ENCODE data around the gene RFFL.

The RFFL gene

GRCh38 chr17:35080536-35080935, 17.0 kb upstream of the RFFL start:
- no peak for DNase-seq

DNA sequence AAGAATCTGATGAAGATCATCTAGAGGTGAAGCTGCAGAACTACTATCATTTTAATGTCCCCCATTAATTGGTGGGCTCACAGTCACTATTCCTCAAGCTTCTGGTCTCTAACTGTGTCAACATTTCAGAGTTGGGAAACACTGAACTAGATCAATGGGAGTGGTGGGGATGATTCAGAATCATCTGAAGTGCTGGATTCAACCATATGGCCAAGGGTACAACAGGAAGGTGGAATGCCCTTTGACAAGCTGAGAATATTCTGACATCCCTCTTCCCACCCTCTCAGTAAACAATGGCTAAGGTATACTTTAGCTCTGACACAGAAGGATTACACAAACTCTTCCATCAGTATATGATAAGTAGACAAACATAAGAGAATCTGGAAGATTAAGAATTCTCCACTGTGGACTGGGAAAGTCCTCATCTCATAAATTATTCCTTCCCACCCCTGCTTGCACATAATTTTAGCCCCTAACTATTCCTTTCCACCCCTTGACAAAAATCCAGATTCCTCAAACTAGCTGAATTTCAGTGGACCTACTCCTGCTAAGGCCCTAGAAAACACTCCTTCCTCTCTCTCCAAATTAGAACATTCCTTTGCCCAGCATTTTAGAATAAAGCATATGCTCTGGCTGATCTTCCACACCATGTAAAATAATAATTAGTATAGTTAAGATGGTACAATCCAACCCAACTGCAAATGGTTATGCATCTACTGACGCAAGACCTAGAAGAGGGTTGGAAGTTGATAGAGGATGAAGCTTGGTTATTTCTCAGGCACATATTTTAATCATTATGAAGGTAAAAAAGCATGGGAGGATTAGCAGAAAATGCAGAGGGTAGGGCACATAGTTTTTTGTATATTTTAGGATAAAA, 16.3 kb upstream of the RFFL start:
- DNase-seq = no peak

GRCh38 chr17:35076874-35077273, 13.4 kb upstream of the RFFL start:
- no peak for DNase-seq

DNA sequence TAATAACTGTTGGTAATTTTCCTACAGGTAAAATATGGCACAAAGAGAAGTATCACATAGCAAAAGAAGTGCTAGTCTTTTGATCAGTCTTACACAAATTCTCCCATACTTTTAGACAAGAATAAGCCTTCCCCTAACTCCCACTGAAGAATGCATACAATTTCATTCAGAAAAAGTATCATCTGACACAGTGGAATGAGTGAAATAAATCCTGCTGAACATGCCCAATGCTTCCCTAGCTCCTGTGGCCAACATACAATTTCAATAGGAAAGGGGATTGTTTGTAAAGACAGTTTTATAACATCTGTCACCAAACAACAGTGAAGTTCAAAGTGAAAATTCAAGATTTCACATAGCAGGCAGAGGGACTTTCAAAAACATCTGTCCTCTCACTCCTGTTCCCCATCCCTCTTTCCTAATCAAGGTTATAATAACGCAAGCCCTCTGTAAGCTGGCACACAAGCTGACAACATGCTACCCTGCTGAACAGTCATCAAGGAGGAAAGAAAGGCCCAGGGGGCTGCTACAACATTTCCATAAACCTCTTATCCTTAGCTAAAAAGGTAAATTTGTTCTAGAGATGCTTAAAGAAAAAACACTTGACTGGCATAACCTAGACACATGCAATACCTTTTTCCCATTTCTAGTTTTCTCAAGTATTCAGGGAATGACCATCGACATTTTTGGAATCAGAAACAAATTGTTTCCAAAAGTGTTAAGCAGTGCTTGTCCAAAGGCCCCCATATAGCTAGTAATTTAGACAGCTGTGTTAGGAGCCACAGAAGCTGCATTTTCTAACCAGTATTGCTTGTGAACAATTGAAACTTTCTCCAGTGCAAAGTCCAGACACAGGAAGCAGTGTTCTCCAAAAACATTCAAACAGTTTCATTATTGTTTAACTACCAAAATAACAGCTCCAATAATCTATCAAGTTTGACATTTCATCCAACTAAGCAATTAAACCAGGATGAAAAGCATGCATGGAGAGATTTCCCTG, 11.5 kb upstream of the RFFL start:
- DNase-seq = no peak

GRCh38 chr17:35073991-35074627, 10.6 kb upstream of the RFFL start:
- DNase-seq = no peak

- no peak for DNase-seq
Observed at GRCh38 chr17:35073183-35073790, 9.8 kb upstream of the RFFL start.

- DNase-seq = peak; percentile 53
Observed at GRCh38 chr17:35069311-35069710, 5.8 kb upstream of the RFFL start.

- DNase-seq = no peak
Observed at GRCh38 chr17:35068249-35068648, 4.7 kb upstream of the RFFL start.

- DNase-seq = no peak
Observed at GRCh38 chr17:35065880-35066279, 2.4 kb upstream of the RFFL start.

DNA sequence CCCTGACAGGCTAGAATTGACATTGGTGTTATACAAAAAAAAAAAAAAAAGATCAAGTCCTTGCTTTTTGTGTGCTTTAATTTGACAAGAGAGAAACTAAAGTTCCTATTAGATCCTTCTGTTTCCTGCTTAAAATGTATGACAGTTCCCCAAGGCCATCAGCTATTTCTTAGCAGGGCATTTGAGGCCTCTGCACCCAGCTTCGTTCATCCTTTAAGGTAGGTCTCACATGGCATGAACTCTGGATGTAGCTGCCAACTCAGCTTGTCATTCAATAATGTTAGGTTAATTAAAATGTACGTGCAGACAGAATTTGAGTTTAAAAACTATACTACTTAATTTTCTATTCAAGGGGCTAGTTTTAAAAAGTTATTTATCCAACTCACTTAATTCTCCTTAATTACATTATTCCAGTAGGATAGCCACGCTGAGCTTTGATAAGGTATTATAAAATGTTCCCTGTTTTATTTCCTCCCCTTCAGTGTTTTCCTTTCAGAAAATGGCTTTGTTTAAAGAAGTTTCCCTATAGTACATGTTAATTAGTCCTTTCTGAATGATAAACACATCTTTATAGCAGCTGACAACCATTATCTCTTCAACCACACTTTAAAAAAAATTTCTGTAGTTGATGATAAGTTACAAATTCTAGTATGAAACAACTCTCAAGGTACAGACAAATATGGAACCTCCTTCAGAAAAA, 1.2 kb upstream of the RFFL start:
- no peak for DNase-seq

- no peak for DNase-seq
Observed at GRCh38 chr17:35062308-35062707, 1.2 kb downstream of the RFFL start.

GRCh38 chr17:35057332-35057915, 6.1 kb downstream of the RFFL start:
- DNase-seq = no peak

DNA sequence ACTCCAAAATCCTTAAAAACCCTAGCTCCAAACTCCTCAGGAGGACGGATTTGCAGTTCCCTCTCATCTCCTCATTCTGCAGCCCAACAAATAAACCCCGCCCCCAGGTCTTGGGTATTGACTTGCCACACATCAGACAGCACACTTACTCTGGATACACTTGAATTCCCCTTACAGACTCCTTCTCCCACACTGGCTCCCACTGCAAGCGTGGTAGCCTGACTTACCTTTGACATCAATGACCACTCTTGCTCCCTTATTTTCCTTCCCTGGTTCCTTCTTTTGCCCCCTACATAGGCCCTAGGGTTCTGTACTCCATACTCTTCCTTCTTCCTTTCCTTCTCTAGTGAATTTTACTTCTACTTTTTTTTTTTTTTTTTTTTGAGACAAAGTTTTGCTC, 7.5 kb downstream of the RFFL start:
- no peak for DNase-seq

GRCh38 chr17:35053204-35053603, 10.3 kb downstream of the RFFL start:
- no peak for DNase-seq

DNA sequence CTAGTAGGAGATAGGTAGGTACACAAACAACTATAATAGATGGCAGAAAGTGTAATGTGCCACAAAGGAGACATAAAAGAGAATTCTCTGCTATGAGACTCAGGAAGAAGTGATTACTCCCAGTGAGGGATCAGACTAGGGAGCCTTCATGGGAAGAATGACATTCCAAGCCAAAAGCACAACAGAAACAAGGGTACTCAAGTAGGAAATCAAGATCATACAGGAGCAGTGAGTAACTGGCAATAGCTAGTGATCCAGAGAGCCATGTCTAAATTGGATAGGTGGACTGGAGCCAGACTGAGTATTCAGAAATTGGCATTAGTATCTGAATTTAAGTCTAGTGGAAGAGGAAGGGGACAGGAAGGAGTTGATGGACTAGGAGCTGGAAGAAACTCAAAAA, 10.7 kb downstream of the RFFL start:
- DNase-seq = no peak

- DNase-seq = peak; percentile 41
Observed at GRCh38 chr17:35052241-35052610, 11.3 kb downstream of the RFFL start.

- no peak for DNase-seq
Observed at GRCh38 chr17:35051579-35052240, 11.8 kb downstream of the RFFL start.

DNA sequence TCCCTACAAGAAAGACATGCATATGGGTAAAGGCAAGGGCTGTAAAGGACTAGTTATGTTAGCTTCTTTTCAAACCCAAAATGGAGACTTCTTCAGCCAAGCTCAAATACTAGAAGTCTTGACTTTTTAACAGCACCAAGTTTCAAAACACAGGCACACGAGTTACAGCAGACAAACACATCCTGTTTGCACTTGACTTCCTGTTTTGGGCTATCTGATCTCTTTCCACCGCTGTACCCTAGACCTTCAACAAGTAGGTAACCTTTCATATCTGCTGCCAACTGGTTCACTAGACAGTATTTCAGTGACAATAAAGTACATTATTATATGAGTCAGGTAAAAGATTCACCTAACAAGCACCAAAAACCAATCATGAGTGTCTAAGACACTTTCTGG, 12.3 kb downstream of the RFFL start:
- DNase-seq = no peak

- no peak for DNase-seq
Observed at GRCh38 chr17:35050170-35050569, 13.3 kb downstream of the RFFL start.

- no peak for DNase-seq
Observed at GRCh38 chr17:35048685-35049379, 14.7 kb downstream of the RFFL start.
